ENCODE data around the gene MAST4.

The MAST4 gene

DNA sequence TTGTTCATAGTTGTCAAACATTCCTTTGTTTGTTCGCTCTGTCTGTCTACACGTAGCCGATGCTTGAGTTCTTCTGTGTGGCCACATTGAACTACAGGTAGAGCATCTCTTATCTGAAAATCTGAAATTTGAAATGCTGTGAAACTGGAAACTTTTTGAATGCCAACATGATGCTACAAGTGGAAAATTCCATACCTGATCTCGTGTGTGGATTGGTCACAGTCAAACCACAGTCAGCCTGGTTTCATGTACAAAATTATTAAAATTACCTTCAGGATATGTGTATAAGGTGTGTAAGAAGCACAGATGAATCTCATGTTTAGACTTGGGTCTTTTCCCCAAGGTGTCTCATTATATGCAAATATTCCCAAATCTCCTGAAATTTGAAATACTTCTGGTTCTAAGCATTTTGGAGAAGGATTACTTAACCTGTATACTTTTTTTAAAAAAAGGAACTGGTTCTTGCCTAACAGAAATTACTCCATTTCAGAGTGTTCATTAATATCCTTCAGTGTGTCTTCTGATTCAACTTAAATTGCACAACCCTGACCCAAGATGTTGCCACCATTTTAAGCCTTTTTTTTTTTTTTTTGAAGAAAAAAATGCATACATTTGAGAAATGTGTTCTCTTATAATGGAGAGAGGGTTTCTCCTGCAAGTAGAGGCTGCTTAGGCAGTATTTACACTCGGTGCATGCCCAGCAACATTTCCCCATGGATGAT lies 254.3 kb downstream of the MAST4 start:
- DNase-seq, result no peak

- no peak for DNase-seq
Observed at GRCh38 chr5:66851306-66851705, 255.1 kb downstream of the MAST4 start.

- no peak for DNase-seq
Observed at GRCh38 chr5:66854416-66854815, 258.2 kb downstream of the MAST4 start.

DNA sequence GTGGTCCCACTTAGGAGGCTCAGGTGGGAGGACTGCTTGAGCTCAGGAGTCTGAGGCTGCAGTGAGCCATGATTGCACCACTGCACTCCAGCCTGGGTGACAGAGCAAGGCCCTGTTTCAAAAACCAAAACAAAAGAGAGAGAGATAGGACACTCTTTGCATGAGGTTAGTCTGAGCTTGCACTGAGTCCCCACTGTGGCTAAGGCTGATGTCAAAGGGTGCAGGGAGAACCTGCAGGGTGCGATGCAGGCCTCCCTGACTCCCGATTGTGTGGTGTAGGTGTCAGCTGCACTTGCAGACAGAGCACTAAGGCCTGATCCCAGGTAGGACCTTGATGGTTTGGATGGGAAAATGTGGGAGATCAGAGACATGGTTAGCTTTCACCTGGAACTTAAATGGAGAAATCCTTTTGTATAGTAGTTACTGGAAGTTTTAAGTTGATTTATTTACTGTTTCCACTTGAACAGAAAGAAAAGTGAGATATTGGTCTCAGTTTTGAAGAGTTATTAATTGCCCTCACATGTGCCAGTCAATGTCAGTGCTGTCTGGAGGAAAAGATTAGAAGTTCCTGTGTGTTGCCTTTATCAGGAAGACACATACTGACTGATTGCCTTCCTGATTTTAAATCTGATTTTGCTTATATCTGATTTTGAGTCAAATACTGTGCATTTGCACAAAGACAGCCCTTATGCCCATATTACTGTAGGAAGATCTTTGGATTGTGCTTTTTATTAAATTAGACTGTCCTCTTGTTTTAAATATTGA lies 260.0 kb downstream of the MAST4 start:
- peak; percentile 55 for DNase-seq

- no peak for DNase-seq
Observed at GRCh38 chr5:66859526-66859925, 263.3 kb downstream of the MAST4 start.

DNA sequence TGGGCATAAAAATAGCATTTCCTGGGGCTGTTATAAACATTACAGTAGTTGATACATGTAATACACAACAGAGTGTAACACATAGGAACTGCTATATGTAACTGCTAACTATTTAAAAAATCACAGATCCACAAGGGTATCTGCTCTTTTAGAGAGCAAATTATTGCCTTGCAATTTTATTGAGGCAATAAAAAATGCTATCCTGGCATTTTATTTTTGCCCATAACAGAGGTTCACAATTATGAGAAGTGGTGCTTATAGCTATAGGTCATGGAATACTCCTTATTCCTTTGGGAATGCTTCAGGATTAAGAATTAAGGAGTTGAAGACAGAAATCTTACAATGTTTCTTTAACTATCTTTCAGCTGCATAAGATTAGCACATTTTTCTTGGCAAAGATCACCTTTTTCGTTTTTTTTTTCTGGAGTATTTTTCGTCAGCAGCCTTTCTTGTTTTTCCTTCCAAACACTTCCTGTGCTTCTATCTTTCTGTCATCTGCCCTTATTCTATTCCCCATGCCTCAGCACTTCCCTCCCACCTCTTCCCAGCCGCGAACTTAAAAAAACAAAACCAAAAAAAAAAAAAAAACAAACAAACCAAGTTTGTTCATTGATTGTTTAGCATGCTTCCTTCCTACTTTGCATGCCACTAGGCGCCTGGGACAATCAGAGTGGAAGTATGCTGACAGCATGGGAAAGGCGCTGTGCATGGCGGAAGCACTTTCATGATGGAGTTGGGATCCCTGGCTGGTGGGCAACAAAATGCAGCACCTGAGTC lies 264.2 kb downstream of the MAST4 start:
- DNase-seq, result no peak

DNA sequence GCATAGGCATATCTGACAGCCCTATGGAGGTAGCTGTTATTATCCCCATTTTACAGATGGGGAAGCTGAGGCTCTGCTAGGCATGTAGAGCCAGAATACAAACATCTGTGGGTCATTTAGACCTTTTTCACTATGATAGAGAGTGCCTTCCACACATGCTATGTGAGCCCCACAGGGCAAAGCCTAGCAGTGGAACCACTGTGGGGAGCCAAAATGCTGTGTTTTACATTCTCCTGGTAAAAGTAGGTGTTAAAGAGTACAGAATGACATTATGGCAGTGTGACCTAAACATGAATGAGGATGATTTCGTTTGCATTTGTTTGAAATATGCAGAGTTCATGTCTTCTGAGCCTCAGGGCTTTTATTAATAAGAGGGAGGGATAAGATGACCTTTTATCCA lies 265.2 kb downstream of the MAST4 start:
- no peak for DNase-seq

GRCh38 chr5:66862020-66862419 lies 265.8 kb downstream of the MAST4 start:
- no peak for DNase-seq

GRCh38 chr5:66863243-66864170 lies 267.3 kb downstream of the MAST4 start:
- no peak for DNase-seq

DNA sequence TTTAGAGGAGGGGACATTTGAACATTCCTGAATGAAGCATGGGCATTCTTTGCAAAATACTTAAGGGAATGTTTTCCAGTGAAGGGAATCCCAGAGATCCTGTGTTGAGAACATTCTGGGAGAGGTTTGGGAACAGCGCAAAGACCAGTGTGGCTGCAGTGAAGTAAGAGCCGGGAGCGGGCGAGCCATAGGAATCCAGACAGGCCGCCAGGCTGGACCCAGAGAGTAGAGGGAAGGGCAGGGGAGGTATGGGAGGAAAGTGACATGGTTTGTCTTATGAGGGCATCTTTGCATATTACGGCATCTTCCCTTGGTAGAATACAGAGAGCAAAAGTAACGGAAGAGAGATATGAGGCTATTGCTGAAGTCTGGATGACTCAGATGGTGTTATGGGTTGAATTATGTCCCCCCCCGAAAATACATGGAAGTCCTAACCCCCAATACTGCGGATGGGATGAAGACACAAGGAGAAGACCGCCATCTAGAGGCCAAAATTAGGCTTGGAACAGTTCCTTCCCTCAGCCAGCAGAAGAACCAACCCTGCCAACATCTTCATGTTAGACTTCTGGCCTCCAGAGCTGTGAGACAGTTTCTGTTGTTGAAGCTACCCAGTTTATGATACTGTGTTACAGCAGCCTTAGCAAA lies 268.2 kb downstream of the MAST4 start:
- peak; percentile 71 for DNase-seq

- no peak for DNase-seq
Observed at GRCh38 chr5:66867618-66868322, 271.6 kb downstream of the MAST4 start.

DNA sequence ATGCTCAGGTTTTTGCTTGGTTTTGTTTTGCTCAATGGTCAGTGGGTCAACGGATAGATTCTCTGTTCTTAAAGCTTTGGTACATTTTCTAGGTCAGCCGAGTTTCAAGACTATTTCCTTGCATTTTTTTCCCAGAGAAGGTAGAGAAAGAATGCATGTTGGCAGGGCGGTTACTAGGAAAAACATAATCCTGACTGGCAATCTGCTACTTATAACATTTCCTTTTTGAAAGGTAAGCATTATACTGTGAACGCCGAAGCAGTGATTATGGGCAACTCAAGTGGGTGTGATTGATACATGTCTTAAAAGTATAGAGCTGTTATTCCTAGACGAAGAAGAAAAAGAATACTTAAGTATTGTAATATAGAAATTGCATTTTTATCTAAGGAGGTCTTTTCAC lies 273.2 kb downstream of the MAST4 start:
- no peak for DNase-seq

- no peak for DNase-seq
Observed at GRCh38 chr5:66870708-66871107, 274.5 kb downstream of the MAST4 start.

GRCh38 chr5:66871651-66872050 lies 275.5 kb downstream of the MAST4 start:
- DNase-seq, result peak; percentile 24

DNA sequence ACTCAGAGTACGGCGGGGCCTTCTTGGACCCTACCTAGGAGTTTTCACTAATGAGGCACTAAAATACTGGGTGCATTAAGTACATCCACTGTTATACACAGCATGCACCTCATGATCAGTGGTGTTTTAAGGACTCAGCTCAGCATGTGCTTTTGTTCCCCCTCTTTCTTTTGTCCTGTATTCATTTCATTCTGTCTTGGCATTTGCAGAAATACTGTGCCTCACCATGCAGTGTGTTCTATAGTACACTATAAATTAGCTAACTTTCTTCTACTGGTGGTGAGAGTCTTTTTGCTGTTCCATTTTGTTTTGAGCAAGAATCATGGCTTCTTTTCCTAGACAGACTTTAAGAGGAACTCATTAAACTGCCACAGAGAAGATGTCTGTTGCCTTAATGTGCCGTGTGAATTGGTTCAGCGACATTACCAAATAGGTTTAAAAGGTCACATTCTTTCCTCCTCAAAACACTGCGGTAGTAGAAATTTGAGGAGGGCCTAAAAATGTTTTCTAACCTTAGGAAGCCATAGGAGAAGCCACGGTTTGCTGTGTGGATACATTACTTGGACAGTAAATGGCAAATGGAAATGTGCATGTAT lies 276.6 kb downstream of the MAST4 start:
- DNase-seq, result no peak

DNA sequence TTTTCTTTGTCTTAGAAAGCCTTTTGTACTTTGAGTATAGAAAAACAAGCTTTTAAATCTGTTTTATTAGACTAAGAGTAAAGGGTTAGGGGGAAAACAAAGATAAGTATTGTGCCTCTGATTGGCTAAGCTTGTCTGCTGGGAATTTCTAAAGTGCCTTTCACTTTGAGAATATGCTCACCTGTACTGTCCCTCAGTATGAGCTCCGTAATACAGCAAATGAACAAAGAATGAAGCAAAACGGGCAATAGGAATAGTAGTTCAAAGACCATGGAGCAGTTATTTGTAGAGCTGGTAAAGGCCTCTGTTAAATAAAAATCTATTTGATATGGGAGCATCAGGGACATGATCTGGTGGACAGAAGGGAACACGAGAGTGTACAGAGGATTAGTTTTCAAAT lies 277.8 kb downstream of the MAST4 start:
- DNase-seq, result no peak

DNA sequence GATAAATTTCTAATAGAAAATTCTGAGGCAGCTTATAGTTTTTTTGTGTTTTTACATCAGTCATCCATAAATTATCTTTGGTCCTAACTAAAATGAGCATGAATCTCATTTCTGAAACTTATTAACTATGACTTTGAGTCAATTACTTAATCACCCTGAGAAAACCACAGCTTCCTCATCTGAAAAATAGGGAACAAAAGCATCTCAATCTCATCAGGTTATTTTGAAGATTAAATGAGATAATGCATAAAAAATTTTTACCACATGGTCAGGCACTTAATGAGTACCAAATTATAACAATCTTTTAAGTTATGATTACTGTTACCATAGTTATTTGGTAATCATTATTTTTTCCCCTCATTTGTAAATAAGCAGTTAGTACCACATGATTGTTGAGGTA lies 279.1 kb downstream of the MAST4 start:
- DNase-seq, result no peak

DNA sequence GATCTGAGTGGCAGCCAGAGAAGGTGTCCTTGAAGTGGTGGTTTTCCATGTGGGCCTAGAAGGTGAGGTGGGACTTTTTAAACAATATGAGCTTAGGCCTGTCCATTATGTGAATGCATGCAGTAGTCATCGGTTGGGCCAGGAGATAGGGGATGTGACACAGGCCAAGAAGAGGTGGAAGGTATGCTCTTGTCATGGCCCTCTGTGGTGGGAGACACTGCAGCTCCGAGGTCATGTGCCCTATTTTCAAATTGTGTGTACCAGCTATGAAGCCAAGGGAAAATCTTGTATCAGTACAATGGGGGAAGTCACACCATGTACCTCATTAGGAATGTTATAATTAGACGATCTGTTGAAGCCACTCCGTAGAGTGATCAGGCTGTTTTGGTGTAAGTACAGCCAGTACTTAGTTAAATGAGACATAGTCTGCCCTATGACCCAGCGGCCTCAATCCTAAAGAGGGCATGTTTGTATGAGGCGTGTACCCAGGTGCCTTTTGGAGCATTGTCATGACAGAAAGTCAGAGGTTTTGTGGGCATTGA lies 280.1 kb downstream of the MAST4 start:
- DNase-seq, result no peak

- no peak for DNase-seq
Observed at GRCh38 chr5:66877843-66878242, 281.6 kb downstream of the MAST4 start.

DNA sequence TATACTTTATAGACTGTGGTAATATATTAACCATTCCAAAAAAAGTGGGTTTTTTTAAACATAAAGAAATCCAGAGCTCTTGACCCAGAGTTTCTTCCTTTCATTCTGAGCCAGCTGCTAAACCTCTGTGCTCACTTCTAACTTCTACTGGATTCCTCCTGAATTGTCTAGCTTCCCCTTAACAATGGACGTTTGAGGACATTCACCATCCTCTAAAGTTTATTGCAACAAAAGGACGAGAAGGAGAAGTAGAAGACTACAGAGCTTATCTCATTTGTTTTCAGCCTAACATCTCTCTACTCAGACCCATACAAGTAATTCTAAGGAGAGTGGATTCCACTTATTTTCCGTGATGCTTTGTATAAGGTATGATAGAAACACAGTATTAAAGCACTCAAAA lies 284.2 kb downstream of the MAST4 start:
- DNase-seq, result no peak

Measured in hematopoietic multipotent progenitor cell treated with erythropoietin and hydrocortisone succinate and interleukin-3 and kit ligand, for 8 days (in vitro differentiated cells).